Measurements from ENCODE around the gene NCSTN. TPM values are rescaled to one million over a fixed set of nuclear protein-coding genes. Genes with fewer than 3 reads are reported as not detected.

NCSTN gene
- total and polyA plus RNA-seq, 12 donors, result 48.3 to 113 (median 87.0) TPM

- intact Hi-C loops (cut with DNase I), result no loop called here
- WGBS, 4 donors, result 78 to 94% (median 82%) methylated on average over 1 of the region's 1 CpG
- H3K4me1 ChIP-seq (replicated peaks in 1 of 2), result no peaks in the 10 kb centered on the region
- H3K9me3 ChIP-seq (replicated peaks in 1 of 3), result no peaks in the 10 kb centered on the region
- no peak overlapping the region for H3K4me3 ChIP-seq
- no peak for DNase-seq
- no peak overlapping the region for H3K27ac ChIP-seq
- TF ChIP-seq POLR2A (IDR thresholded peaks at IDR 0.05) (no peak), CTCF (IDR thresholded peaks at IDR 0.05) (no peak)
- H3K27me3 ChIP-seq, result peaks cover 13% of the 10 kb centered on the region
- H3K36me3 ChIP-seq (replicated peaks in 1 of 2), result no peaks in the 10 kb centered on the region
Observed at GRCh38 chr1:160369087-160369486, 25.9 kb downstream of the NCSTN start.

GRCh38 chr1:160370561-160371345, 27.6 kb downstream of the NCSTN start:
- TF ChIP-seq POLR2A (IDR thresholded peaks at IDR 0.05), result no peak
- no peak for TF ChIP-seq CTCF (IDR thresholded peaks at IDR 0.05)
- peaks cover 0 to under 1% of the 10 kb centered on the region in 2 donors for H3K4me1 ChIP-seq (replicated peaks in 1 of 2)
- WGBS, 4 donors, result 58 to 74% (median 70%) methylated on average over 23 to 42 of the region's 42 CpGs
- DNase-seq, result no peak
- intact Hi-C loops (cut with DNase I), result loop anchor here (5.0 to 10.0 kb wide), 2 partner anchors 176 to 278 kb away; partner anchors contain the start of gene CASQ1 (in 2 of the 2)
- no peaks in the 10 kb centered on the region for H3K36me3 ChIP-seq (replicated peaks in 1 of 2)
- H3K9me3 ChIP-seq (replicated peaks in 1 of 3), result no peaks in the 10 kb centered on the region
- H3K4me3 ChIP-seq, result no peak overlapping the region
- peaks cover 13% of the 10 kb centered on the region for H3K27me3 ChIP-seq
- no peak overlapping the region for H3K27ac ChIP-seq

- Histone ChIP-seq H3K27me3 (peaks cover 13% of the 10 kb centered on the region), H3K4me1 (replicated peaks in 1 of 2) (peaks cover 0 to 6% of the 10 kb centered on the region in 2 donors), H3K4me3 (no peak overlapping the region), H3K9me3 (replicated peaks in 1 of 3) (no peaks in the 10 kb centered on the region), H3K27ac (no peak overlapping the region), H3K36me3 (replicated peaks in 1 of 2) (no peaks in the 10 kb centered on the region)
- DNase-seq, result no peak
- TF ChIP-seq CTCF (IDR thresholded peaks at IDR 0.05) (no peak), POLR2A (IDR thresholded peaks at IDR 0.05) (no peak)
- intact Hi-C loops (cut with DNase I), result loop anchor here (5.0 to 10.0 kb wide), 2 partner anchors 176 to 279 kb away; partner anchors contain the start of gene CASQ1 (in 2 of the 2)
Observed at GRCh38 chr1:160371346-160371631, 28.1 kb downstream of the NCSTN start.

- no peaks in the 10 kb centered on the region for H3K36me3 ChIP-seq (replicated peaks in 1 of 2)
- H3K4me1 ChIP-seq (replicated peaks in 1 of 2), result peaks cover 0 to 8% of the 10 kb centered on the region in 2 donors
- peaks cover 13% of the 10 kb centered on the region for H3K27me3 ChIP-seq
- DNase-seq, result no peak
- TF ChIP-seq POLR2A (IDR thresholded peaks at IDR 0.05) (no peak), CTCF (IDR thresholded peaks at IDR 0.05) (no peak)
- intact Hi-C loops (cut with DNase I), result loop anchor here (5.0 to 10.0 kb wide), 2 partner anchors 177 to 279 kb away; partner anchors contain the start of gene CASQ1 (in 2 of the 2)
- 74 to 80% (median 77%) methylated on average over 4 of the region's 4 CpGs for WGBS, 4 donors
- no peak overlapping the region for H3K27ac ChIP-seq
- H3K4me3 ChIP-seq, result no peak overlapping the region
- no peaks in the 10 kb centered on the region for H3K9me3 ChIP-seq (replicated peaks in 1 of 3)
Observed at GRCh38 chr1:160371756-160372155, 28.6 kb downstream of the NCSTN start.
